Skin epidermis (tissue), 12 donors: Measurements from ENCODE around the gene COPZ1.

Experiments used
- H3K27ac ChIP-seq, 21 experiments: fragments of 200-600 bp; sonication (generic) in 11 of 21; one replicate each; pipeline ENCODE4 v1.5.0; 2020; ENCODE audit warnings: mild to moderate bottlenecking in 3 of 21, inconsistent platforms in 2 of 21, moderate library complexity in 2 of 21
- H3K4me3 ChIP-seq, 7 experiments: fragments of 200-600 bp; sonication (generic) in 2 of 7; one replicate each; pipeline ENCODE4 v1.5.0; 2020; ENCODE audit warnings: inconsistent platforms in 2 of 7, mild to moderate bottlenecking in 2 of 7, moderate library complexity in 1 of 7

COPZ1 gene

GRCh38 chr12:54325442-54326109, 645 bp downstream of the COPZ1 start:
- H3K27ac ChIP-seq: peak overlapping the region in 20 of 21 experiments; percentile 68 to 96 (median 87)
- H3K4me3 ChIP-seq: peak overlapping the region; percentile 46 to 80 (median 70)

- Histone ChIP-seq H3K4me3 (no peak overlapping the region), H3K27ac (peak overlapping the region in 2 of 21 experiments; percentile 8 to 22)
Observed at GRCh38 chr12:54328595-54329337, 3.8 kb downstream of the COPZ1 start.

- Histone ChIP-seq H3K4me3 (no peak overlapping the region), H3K27ac (peak overlapping the region in 1 of 21 experiments; percentile 49)
Observed at GRCh38 chr12:54329759-54330158, 4.8 kb downstream of the COPZ1 start.

GRCh38 chr12:54330442-54330841, 5.5 kb downstream of the COPZ1 start:
- peak overlapping the region in 3 of 21 experiments; percentile 21 to 65 (median 49) for H3K27ac ChIP-seq

GRCh38 chr12:54331461-54331860, 6.5 kb downstream of the COPZ1 start:
- H3K4me3 ChIP-seq: no peak overlapping the region
- H3K27ac ChIP-seq: peak overlapping the region in 1 of 21 experiments; percentile 3

More at GRCh38 chr12:54330442-54330841, 5.5 kb downstream of the COPZ1 start:
- no peak overlapping the region for H3K4me3 ChIP-seq

- H3K4me3 ChIP-seq: no peak overlapping the region
- H3K27ac ChIP-seq: no peak overlapping the region
Observed at GRCh38 chr12:54333420-54334034, 8.6 kb downstream of the COPZ1 start.

GRCh38 chr12:54337280-54337842, 12.4 kb downstream of the COPZ1 start:
- Histone ChIP-seq H3K27ac (peak overlapping the region in 9 of 21 experiments; percentile 1 to 43 (median 27)), H3K4me3 (no peak overlapping the region)

GRCh38 chr12:54337854-54338650, 13.1 kb downstream of the COPZ1 start:
- no peak overlapping the region for H3K4me3 ChIP-seq
- peak overlapping the region in 7 of 21 experiments; percentile 1 to 43 (median 30) for H3K27ac ChIP-seq

GRCh38 chr12:54338698-54339296, 13.9 kb downstream of the COPZ1 start:
- Histone ChIP-seq H3K27ac (no peak overlapping the region), H3K4me3 (no peak overlapping the region)

GRCh38 chr12:54340846-54341245, 15.9 kb downstream of the COPZ1 start:
- H3K27ac ChIP-seq: no peak overlapping the region
- H3K4me3 ChIP-seq: no peak overlapping the region

GRCh38 chr12:54341378-54342300, 16.7 kb downstream of the COPZ1 start:
- no peak overlapping the region for H3K27ac ChIP-seq
- H3K4me3 ChIP-seq: no peak overlapping the region

GRCh38 chr12:54349036-54349435, 24.1 kb downstream of the COPZ1 start:
- Histone ChIP-seq H3K4me3 (no peak overlapping the region), H3K27ac (no peak overlapping the region)

GRCh38 chr12:54349679-54350078, 24.7 kb downstream of the COPZ1 start:
- Histone ChIP-seq H3K4me3 (no peak overlapping the region), H3K27ac (no peak overlapping the region)

- Histone ChIP-seq H3K4me3 (no peak overlapping the region), H3K27ac (peak overlapping the region in 1 of 21 experiments; percentile 63)
Observed at GRCh38 chr12:54350743-54351142, 25.8 kb downstream of the COPZ1 start.

GRCh38 chr12:54351341-54351740, 26.4 kb downstream of the COPZ1 start:
- no peak overlapping the region for H3K4me3 ChIP-seq
- H3K27ac ChIP-seq: peak overlapping the region in 5 of 21 experiments; percentile 26 to 65 (median 53)

- Histone ChIP-seq H3K27ac (peak overlapping the region in 16 of 21 experiments; percentile 6 to 65 (median 40)), H3K4me3 (no peak overlapping the region)
Observed at GRCh38 chr12:54352022-54352531, 27.1 kb downstream of the COPZ1 start.
